H1 (cell line): Measurements from ENCODE around the gene MSANTD2. TPM values are rescaled to one million over a fixed set of nuclear protein-coding genes. Genes with fewer than 3 reads are reported as not detected.
"Not testable (repeated sequence)": the region's sequence is repeated elsewhere in the genome, so short reads cannot be mapped to it uniquely, and the experiment has no call there.

ENCODE experiments used
- CTCF ChIA-PET: fragments of 300-600 bp; sonication (Branson Sonifier 250); formaldehyde crosslinking; loops from one replicate; lab custom pipeline; 2021; ENCODE audit not compliant: partially characterized antibody; lab: Charles Lee
- POLR2A ChIA-PET: fragments of 300-600 bp; sonication (Branson Sonifier 250); formaldehyde crosslinking; loops from one replicate; lab custom pipeline; 2021; ENCODE audit warnings: inconsistent platforms; ENCODE audit not compliant: partially characterized antibody; lab: Charles Lee
- DNase-seq, 2 experiments: peaks; one replicate each; pipeline versions ENCODE4 v3.0.0 to v3.0.0-alpha.2; 2010 to 2022; ENCODE audit warnings: low spot score in 2 of 2, low read depth in 1 of 2, mixed read lengths in 1 of 2
- FAIRE-seq: peaks from 2 replicates; lab custom pipeline; 2011; peaks lifted over from hg19 to GRCh38; lab: Jason Lieb, UNC
- H2AFZ ChIP-seq: 2 replicates; pipeline ENCODE4 v1.8.1; 2012; ENCODE audit warnings: low read length, inconsistent platforms
- H2AK5ac ChIP-seq: 2 replicates; pipeline ENCODE4 v1.6.1; 2013; ENCODE audit warnings: low read depth, low read length
- H2BK120ac ChIP-seq: replicated peaks from 2 replicates; pipeline ENCODE3; 2013; ENCODE audit warnings: low read depth, low read length, inconsistent platforms
- H2BK12ac ChIP-seq: 2 replicates; pipeline ENCODE4 v1.6.1; 2013; ENCODE audit warnings: low read depth, low read length
- H2BK15ac ChIP-seq: 2 replicates; pipeline ENCODE4 v1.6.1; 2013; ENCODE audit warnings: low read length
- H2BK20ac ChIP-seq: 2 replicates; pipeline ENCODE4 v1.6.1; 2013; ENCODE audit warnings: low read length
- H2BK5ac ChIP-seq: 2 replicates; pipeline ENCODE4 v1.6.1; 2013; ENCODE audit warnings: low read depth, low read length
- H3K14ac ChIP-seq: 2 replicates; pipeline ENCODE4 v1.6.1; 2013; ENCODE audit warnings: inconsistent platforms; ENCODE audit not compliant: insufficient read length
- H3K18ac ChIP-seq: 2 replicates; pipeline ENCODE4 v1.6.1; 2013; ENCODE audit warnings: low read length; ENCODE audit errors: extremely low read depth
- H3K23ac ChIP-seq: 2 replicates; pipeline ENCODE4 v1.6.1; 2013; ENCODE audit warnings: inconsistent platforms; ENCODE audit not compliant: insufficient read length
- H3K23me2 ChIP-seq: 2 replicates; pipeline ENCODE4 v1.6.1; 2013; ENCODE audit warnings: low read depth, low read length
- H3K27ac ChIP-seq: 2 replicates; pipeline ENCODE4 v1.6.1; 2011; ENCODE audit warnings: low read depth, low read length, inconsistent platforms
- H3K27me3 ChIP-seq, 4 experiments: replicated peaks in 1 of 4; 1 replicate in 1 of 4; 2 replicates in 3 of 4; pipeline versions ENCODE4 v1.6.1 to v1.8.1; 2011 to 2013; ENCODE audit warnings: low read length in 3 of 4, mild to moderate bottlenecking in 3 of 4, inconsistent platforms in 2 of 4, mixed read lengths in 2 of 4, moderate library complexity in 1 of 4; ENCODE audit not compliant: control insufficient read depth in 3 of 4, insufficient read depth in 3 of 4; ENCODE audit errors: extremely low read depth in 1 of 4
- H3K36me3 ChIP-seq, 4 experiments: 2 replicates each; pipeline versions ENCODE4 v1.6.1 to v1.8.1; 2011 to 2013; ENCODE audit warnings: mild to moderate bottlenecking in 4 of 4, low read length in 3 of 4, moderate library complexity in 2 of 4, control low read depth in 1 of 4, inconsistent platforms in 1 of 4; ENCODE audit not compliant: insufficient read depth in 4 of 4, control insufficient read depth in 2 of 4
- H3K4ac ChIP-seq: replicated peaks from 2 replicates; pipeline ENCODE3; 2013; ENCODE audit warnings: low read length, low read depth, mixed read lengths, inconsistent platforms; ENCODE audit not compliant: insufficient read length
- H3K4me1 ChIP-seq, 4 experiments: replicated peaks in 1 of 4; 1 replicate in 1 of 4; 2 replicates in 3 of 4; pipeline versions ENCODE4 v1.6.1 to v1.8.1; 2011 to 2013; ENCODE audit warnings: low read length in 3 of 4, inconsistent platforms in 2 of 4, mixed read lengths in 1 of 4; ENCODE audit not compliant: insufficient read depth in 4 of 4, control insufficient read depth in 3 of 4
- H3K4me2 ChIP-seq, 2 experiments: 2 replicates each; pipeline versions ENCODE4 v1.6.1 to v1.8.1; 2011 to 2013; ENCODE audit warnings: low read depth in 2 of 2, low read length in 2 of 2, control low read depth in 1 of 2, inconsistent platforms in 1 of 2, mild to moderate bottlenecking in 1 of 2; ENCODE audit not compliant: insufficient read depth in 1 of 2
- H3K4me3 ChIP-seq, 4 experiments: fragments of 200-600, 300-600 bp in 1 of 4; sonication (generic), shearing (Covaris generic), sonication (Bioruptor Twin) in 1 of 4; 2 replicates each; pipeline versions ENCODE4 v1.5.1 to v1.8.1; 2011 to 2016; ENCODE audit warnings: low read length in 4 of 4, low read depth in 3 of 4, control low read depth in 2 of 4, inconsistent platforms in 2 of 4, mild to moderate bottlenecking in 2 of 4, mixed read lengths in 1 of 4, moderate library complexity in 1 of 4; ENCODE audit not compliant: insufficient read depth in 2 of 4; ENCODE audit errors: extremely low read depth in 1 of 4
- H3K56ac ChIP-seq: replicated peaks from 2 replicates; pipeline ENCODE3; 2013; ENCODE audit warnings: low read depth, mild to moderate bottlenecking, mixed read lengths, low read length, inconsistent platforms; ENCODE audit not compliant: insufficient read length
- H3K79me1 ChIP-seq: 2 replicates; pipeline ENCODE4 v1.6.1; 2013; ENCODE audit warnings: low read depth, low read length, control low read depth
- H3K79me2 ChIP-seq, 2 experiments: 2 replicates each; pipeline versions ENCODE4 v1.6.1 to v1.8.1; 2012 to 2013; ENCODE audit warnings: low read length in 2 of 2, mild to moderate bottlenecking in 2 of 2, inconsistent platforms in 1 of 2; ENCODE audit not compliant: insufficient read depth in 2 of 2, control insufficient read depth in 1 of 2
- H3K9ac ChIP-seq, 4 experiments: replicated peaks in 1 of 4; 1 replicate in 1 of 4; 2 replicates in 3 of 4; pipeline versions ENCODE4 v1.6.1 to v1.8.1; 2011 to 2013; ENCODE audit warnings: low read depth in 3 of 4, low read length in 3 of 4, control low read depth in 2 of 4, mild to moderate bottlenecking in 2 of 4, moderate library complexity in 2 of 4, inconsistent platforms in 1 of 4; ENCODE audit errors: extremely low read depth in 1 of 4
- H3K9me3 ChIP-seq, 2 experiments: 2 replicates each; pipeline versions ENCODE4 v1.6.1 to v1.8.1; 2012 to 2013; ENCODE audit warnings: mild to moderate bottlenecking in 2 of 2, moderate library complexity in 2 of 2, control low read depth in 1 of 2, inconsistent platforms in 1 of 2, low read depth in 1 of 2, low read length in 1 of 2, mixed read lengths in 1 of 2; ENCODE audit not compliant: insufficient read depth in 2 of 2
- H4K20me1 ChIP-seq, 2 experiments: replicated peaks in 1 of 2; 2 replicates each; pipeline versions ENCODE3 to v1.8.1; 2011 to 2013; ENCODE audit warnings: inconsistent platforms in 2 of 2, low read length in 2 of 2, mild to moderate bottlenecking in 1 of 2; ENCODE audit not compliant: insufficient read depth in 2 of 2, control insufficient read depth in 1 of 2
- H4K5ac ChIP-seq: 2 replicates; pipeline ENCODE4 v1.6.1; 2013; ENCODE audit warnings: low read length, low read depth, mixed read lengths, inconsistent platforms; ENCODE audit not compliant: insufficient read length
- H4K8ac ChIP-seq: 2 replicates; pipeline ENCODE4 v1.8.0; 2013; ENCODE audit warnings: mild to moderate bottlenecking, moderate library complexity, low read length, inconsistent platforms; ENCODE audit not compliant: insufficient read depth; ENCODE audit errors: extremely low read depth
- H4K91ac ChIP-seq: replicated peaks from 2 replicates; pipeline ENCODE3; 2013; ENCODE audit warnings: low read length, mixed read lengths, inconsistent platforms; ENCODE audit not compliant: insufficient read length
- MAFK ChIP-seq: IDR thresholded peaks from 2 replicates; pipeline ENCODE4 v1.6.1; 2012; ENCODE audit warnings: low read depth, mild to moderate bottlenecking, improper control_type of control experiment, low read length
- NRF1 ChIP-seq: IDR thresholded peaks from 2 replicates; pipeline ENCODE4 v1.6.1; 2011; ENCODE audit warnings: mild to moderate bottlenecking, low read depth, low read length, improper control_type of control experiment
- SAP30 ChIP-seq: fragments of 300-600 bp; sonication (generic); IDR thresholded peaks from 2 replicates; pipeline ENCODE4 v1.7.1; 2012; ENCODE audit warnings: low read length, moderate library complexity, mild to moderate bottlenecking, inconsistent platforms; ENCODE audit not compliant: insufficient read depth, insufficient replicate concordance
- TAF1 ChIP-seq: IDR thresholded peaks from 2 replicates; pipeline ENCODE4 v1.6.1; 2011; ENCODE audit warnings: mild to moderate bottlenecking, low read depth, low read length
- ZNF274 ChIP-seq: IDR thresholded peaks from 2 replicates; pipeline ENCODE4 v1.7.0; 2012; ENCODE audit warnings: low read length, borderline replicate concordance; ENCODE audit errors: extremely low read depth
- WGBS, 2 experiments: shearing (Covaris generic) in 1 of 2; methylation state at CpG; one replicate each; pipeline versions ENCODE4 v1.1.6 to v1.1.7; 2013 to 2015; ENCODE audit warnings: low lambda C conversion rate in 2 of 2, mixed read lengths in 2 of 2, inconsistent platforms in 1 of 2, low coverage in 1 of 2, missing lambda C conversion rate in 1 of 2; ENCODE audit not compliant: insufficient replicate concordance in 2 of 2, insufficient coverage in 1 of 2, insufficient read length in 1 of 2; ENCODE audit errors: extremely low coverage in 1 of 2, missing lambda C conversion rate in 1 of 2; 5-methylcytosine and 5-hydroxymethylcytosine counted together
- polyA plus RNA-seq, 7 experiments: library from polyadenylated mRNA; depleted of rRNA in 3 of 7; stranded (reverse) in 5 of 7; unstranded in 2 of 7; fragments of >200 nt in 5 of 7; fragments of 200-250 nt in 2 of 7; gene quantifications; 1 replicate in 5 of 7; 2 replicates in 1 of 7; 4 replicates in 1 of 7; pipeline versions ENCODE4 v1.2.1 to v1.2.3, GENCODE V29; 2011 to 2013; ENCODE audit warnings: missing spikeins in 2 of 7, mixed read lengths in 2 of 7
- total RNA-seq: library from RNA; stranded (reverse); fragmentation: NEBNext Ultra II Directional; extraction: Animal tissue kit (Norgen Biotek cat#: 25700); gene quantifications from 2 replicates; pipeline ENCODE4 v1.2.1, GENCODE V29; 2021

The MSANTD2 gene
- total and polyA plus RNA-seq, 2 of the 8 experiments (the other 6 are each of a cell fraction or from before 2014, with no cell fraction given), result 8.2 to 15.9 TPM

DNA sequence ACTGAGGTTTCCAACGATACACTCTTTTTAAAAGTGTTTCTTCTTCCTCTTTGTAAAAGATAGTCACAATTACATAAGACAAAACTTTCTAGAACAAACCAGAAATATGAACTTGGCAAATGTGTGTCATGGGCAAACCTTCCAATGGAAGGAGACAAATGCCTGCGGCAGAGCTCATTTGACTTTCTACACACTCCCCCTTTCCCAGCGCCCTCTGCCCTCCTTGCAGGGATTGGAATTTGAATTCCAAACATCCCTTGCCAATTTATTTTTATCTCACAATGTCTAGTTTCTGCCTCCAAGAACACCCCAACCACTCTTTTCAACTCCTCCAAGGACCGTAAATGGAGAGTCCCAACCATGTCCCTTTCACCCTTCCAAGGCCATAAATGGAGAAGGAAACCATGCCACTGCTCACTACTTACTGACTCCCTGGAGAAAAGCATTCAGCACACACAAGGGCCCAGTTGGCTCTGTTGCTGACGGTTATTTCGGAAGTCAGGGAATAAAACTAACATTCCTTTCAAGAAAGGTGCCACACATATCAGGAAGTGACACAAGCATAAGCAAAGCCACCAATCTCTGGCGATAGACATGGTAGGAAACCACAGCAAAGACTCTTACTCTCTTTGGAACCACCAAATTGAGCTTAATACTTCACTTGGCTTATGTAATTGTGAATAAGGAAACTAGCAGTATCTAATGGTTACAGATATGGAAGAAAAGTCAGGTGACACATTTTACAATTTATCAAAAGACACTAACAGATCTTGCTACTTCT lies 23.2 kb downstream of the MSANTD2 start (continued):
- TF ChIP-seq ZNF274 (no peak), TAF1 (no peak), NRF1 (no peak), SAP30 (no peak), MAFK (no peak)

DNA sequence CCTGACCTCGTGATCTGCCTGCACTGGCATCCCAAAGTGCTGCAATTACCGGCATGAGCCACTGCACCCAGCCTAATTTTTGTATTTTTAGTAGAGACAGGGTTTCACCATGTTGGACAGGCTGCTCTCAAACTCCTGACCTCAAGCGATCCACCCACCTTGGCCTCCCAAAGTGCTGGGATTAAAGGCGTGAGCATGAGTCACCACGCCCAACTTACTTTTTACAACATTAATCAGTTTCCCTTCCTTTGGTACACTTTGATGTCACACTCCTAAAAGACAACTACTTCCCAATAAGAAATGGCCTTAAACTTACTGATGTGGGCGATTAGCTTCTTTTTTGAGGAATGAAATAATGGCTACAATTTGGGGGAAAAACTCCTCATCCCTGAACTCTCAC lies 29.2 kb downstream of the MSANTD2 start:
- H3K4me3 ChIP-seq, H3K9ac ChIP-seq, H2BK120ac ChIP-seq, H2BK15ac ChIP-seq, H4K91ac ChIP-seq, H3K23me2 ChIP-seq, H2AFZ ChIP-seq, H3K23ac ChIP-seq, H2BK5ac ChIP-seq, H3K4ac ChIP-seq, FAIRE-seq, POLR2A ChIA-PET, H3K79me1 ChIP-seq, H2AK5ac ChIP-seq, H3K27me3 ChIP-seq, H2BK12ac ChIP-seq, H4K20me1 ChIP-seq, H3K4me2 ChIP-seq, H3K56ac ChIP-seq, H3K4me1 ChIP-seq, H3K27ac ChIP-seq, H2BK20ac ChIP-seq, H3K18ac ChIP-seq, H4K5ac ChIP-seq, DNase-seq, H3K14ac ChIP-seq, H4K8ac ChIP-seq, H3K9me3 ChIP-seq: not testable (repeated sequence)
- CTCF ChIA-PET, result interaction anchor here (0.9 to 11.0 kb wide), 5 partner anchors 7 to 64 kb away, joined by 3 to 111 read pairs (median 3); no protein-coding TSS in a partner anchor
- Histone ChIP-seq H3K36me3 (peaks cover 0 to 36% (median 19%) of the 10 kb centered on the region in 4 experiments; a peak in 6 of 8 replicates), H3K79me2 (peaks cover 0 to 15% of the 10 kb centered on the region in 2 experiments; a peak in 2 of 4 replicates)
- WGBS, 2 experiments, result 87% methylated on average over 6 of the region's 6 CpGs; no CpG with 5 or more reads in 1 of the 2 experiments
